ENCODE data around the gene KSR2.

DNA sequence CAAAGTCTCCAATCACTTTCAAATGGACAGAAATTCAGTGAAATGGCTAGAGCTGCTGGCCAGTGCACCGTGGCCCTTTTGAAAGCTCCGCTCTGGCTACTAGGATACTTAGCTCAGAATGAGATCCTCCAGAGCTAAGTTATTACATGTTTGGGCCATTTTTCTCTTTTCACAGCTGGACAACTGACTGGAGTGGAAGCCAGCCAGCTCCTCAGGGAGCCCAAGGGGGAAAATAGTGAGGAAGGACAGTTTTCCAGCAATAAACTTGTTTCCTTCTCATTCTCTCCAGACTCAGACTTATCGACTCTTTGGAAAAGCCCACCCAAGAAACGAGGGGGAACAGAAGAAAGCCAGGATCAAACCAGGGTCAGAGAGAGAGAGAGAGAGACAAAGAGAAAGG is 266.0 kb downstream of the KSR2 start:
- TF ChIP-seq POLR2A (IDR thresholded peaks at IDR 0.05), result no peak
- TF ChIP-seq, protein P1, sequence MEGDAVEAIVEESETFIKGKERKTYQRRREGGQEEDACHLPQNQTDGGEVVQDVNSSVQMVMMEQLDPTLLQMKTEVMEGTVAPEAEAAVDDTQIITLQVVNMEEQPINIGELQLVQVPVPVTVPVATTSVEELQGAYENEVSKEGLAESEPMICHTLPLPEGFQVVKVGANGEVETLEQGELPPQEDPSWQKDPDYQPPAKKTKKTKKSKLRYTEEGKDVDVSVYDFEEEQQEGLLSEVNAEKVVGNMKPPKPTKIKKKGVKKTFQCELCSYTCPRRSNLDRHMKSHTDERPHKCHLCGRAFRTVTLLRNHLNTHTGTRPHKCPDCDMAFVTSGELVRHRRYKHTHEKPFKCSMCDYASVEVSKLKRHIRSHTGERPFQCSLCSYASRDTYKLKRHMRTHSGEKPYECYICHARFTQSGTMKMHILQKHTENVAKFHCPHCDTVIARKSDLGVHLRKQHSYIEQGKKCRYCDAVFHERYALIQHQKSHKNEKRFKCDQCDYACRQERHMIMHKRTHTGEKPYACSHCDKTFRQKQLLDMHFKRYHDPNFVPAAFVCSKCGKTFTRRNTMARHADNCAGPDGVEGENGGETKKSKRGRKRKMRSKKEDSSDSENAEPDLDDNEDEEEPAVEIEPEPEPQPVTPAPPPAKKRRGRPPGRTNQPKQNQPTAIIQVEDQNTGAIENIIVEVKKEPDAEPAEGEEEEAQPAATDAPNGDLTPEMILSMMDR (IDR thresholded peaks at IDR 0.05), result no peak

All from testis (tissue), 2 donors.